IMR-90 (cell line): Measurements from ENCODE around the gene C8A. TPM values are rescaled to one million over a fixed set of nuclear protein-coding genes. Genes with fewer than 3 reads are reported as not detected.
A peak's percentile ranks its signal among the peaks of the same experiment; 100 is the strongest.

ENCODE experiments used
- ATAC-seq: fragments of 200-7000 bp; cut with Tn5 transposase; 2 replicates; pipeline ENCODE4 v1.9.1; 2020; ENCODE audit warnings: low read depth, mild to moderate bottlenecking, moderate library complexity
- BruUV-seq: library from RNA; stranded (reverse); fragments of 400-500 nt; replicated peaks from 2 replicates; lab custom pipeline; 2021; lab: Mats Ljungman, UMichigan
- CTCF ChIA-PET: fragments of 300-600 bp; formaldehyde crosslinking; extraction: SDS; loops from one replicate; lab custom pipeline; 2021; ENCODE audit warnings: antibody characterized with exemption; lab: Yijun Ruan, JAX
- POLR2A ChIA-PET: fragments of 300-600 bp; sonication (Branson Sonifier 250); formaldehyde crosslinking; loops from one replicate; lab custom pipeline; 2022; ENCODE audit warnings: antibody characterized with exemption; ENCODE audit not compliant: unreplicated experiment; lab: Charles Lee
- DNase-seq: peaks from one replicate; pipeline ENCODE4 v3.0.0; 2013
- H2AFZ ChIP-seq: replicated peaks from 2 replicates; pipeline ENCODE3; 2013; ENCODE audit warnings: low read length, mild to moderate bottlenecking; ENCODE audit not compliant: poor library complexity
- H2AK5ac ChIP-seq: 2 replicates; pipeline ENCODE4 v1.6.1; 2013; ENCODE audit warnings: low read depth, low read length, inconsistent platforms
- H2AK9ac ChIP-seq: replicated peaks from 2 replicates; pipeline ENCODE3; 2013; ENCODE audit warnings: mild to moderate bottlenecking, low read depth, low read length, moderate library complexity; ENCODE audit not compliant: poor library complexity
- H2BK120ac ChIP-seq: 2 replicates; pipeline ENCODE4 v1.6.1; 2013; ENCODE audit warnings: low read depth, low read length, inconsistent platforms
- H2BK15ac ChIP-seq: 3 replicates; pipeline ENCODE4 v1.6.1; 2013; ENCODE audit warnings: low read depth, low read length, inconsistent platforms
- H2BK20ac ChIP-seq: 2 replicates; pipeline ENCODE4 v1.6.1; 2013; ENCODE audit warnings: low read depth, mild to moderate bottlenecking, inconsistent platforms, low read length, moderate library complexity
- H2BK5ac ChIP-seq: 2 replicates; pipeline ENCODE4 v1.6.1; 2013; ENCODE audit warnings: mild to moderate bottlenecking, low read depth, low read length, inconsistent platforms; ENCODE audit not compliant: poor library complexity, severe bottlenecking
- H3K14ac ChIP-seq: replicated peaks from 2 replicates; pipeline ENCODE4 v1.6.1; 2013; ENCODE audit warnings: low read depth, low read length, inconsistent platforms
- H3K18ac ChIP-seq: 2 replicates; pipeline ENCODE4 v1.6.1; 2013; ENCODE audit warnings: low read depth, low read length, control low read depth
- H3K23ac ChIP-seq: 2 replicates; pipeline ENCODE4 v1.6.1; 2013; ENCODE audit warnings: low read depth, low read length, inconsistent platforms
- H3K27ac ChIP-seq: 2 replicates; pipeline ENCODE4 v1.5.1; 2013; ENCODE audit warnings: mild to moderate bottlenecking, control low read depth, low read length; ENCODE audit not compliant: insufficient read depth
- H3K27me3 ChIP-seq: 2 replicates; pipeline ENCODE4 v1.6.1; 2013; ENCODE audit warnings: low read length; ENCODE audit not compliant: control insufficient read depth, insufficient read depth
- H3K36me3 ChIP-seq: 2 replicates; pipeline ENCODE4 v1.6.1; 2013; ENCODE audit warnings: low read length, mixed read lengths; ENCODE audit not compliant: control insufficient read depth, insufficient read depth
- H3K4ac ChIP-seq: 2 replicates; pipeline ENCODE4 v1.6.1; 2013; ENCODE audit warnings: low read depth, low read length, inconsistent platforms
- H3K4me1 ChIP-seq: 2 replicates; pipeline ENCODE4 v1.6.1; 2013; ENCODE audit warnings: low read length, mixed read lengths; ENCODE audit not compliant: control insufficient read depth, insufficient read depth
- H3K4me2 ChIP-seq: 2 replicates; pipeline ENCODE4 v1.6.1; 2013; ENCODE audit warnings: low read depth, mild to moderate bottlenecking, control low read depth, low read length, moderate library complexity
- H3K4me3 ChIP-seq: 2 replicates; pipeline ENCODE4 v1.5.1; 2013; ENCODE audit warnings: low read depth, mild to moderate bottlenecking, control low read depth, low read length, moderate library complexity; ENCODE audit not compliant: insufficient read depth
- H3K56ac ChIP-seq: 2 replicates; pipeline ENCODE4 v1.6.1; 2013; ENCODE audit warnings: low read length, inconsistent platforms; ENCODE audit not compliant: insufficient read depth; ENCODE audit errors: extremely low read depth
- H3K79me1 ChIP-seq, 2 experiments: 2 replicates each; pipeline ENCODE4 v1.6.1; 2013; ENCODE audit warnings: low read length in 2 of 2, inconsistent platforms in 1 of 2, low read depth in 1 of 2
- H3K9ac ChIP-seq: 2 replicates; pipeline ENCODE4 v1.6.1; 2013; ENCODE audit warnings: low read depth, low read length, control low read depth
- H3K9me1 ChIP-seq: 2 replicates; pipeline ENCODE4 v1.6.1; 2013; ENCODE audit warnings: low read length, inconsistent platforms; ENCODE audit not compliant: insufficient read depth
- H3K9me3 ChIP-seq: 2 replicates; pipeline ENCODE4 v1.6.1; 2013; ENCODE audit warnings: low read length; ENCODE audit not compliant: control insufficient read depth, insufficient read depth
- H4K20me1 ChIP-seq: 2 replicates; pipeline ENCODE4 v1.6.1; 2013; ENCODE audit warnings: low read length, inconsistent platforms; ENCODE audit not compliant: insufficient read depth
- H4K5ac ChIP-seq: 2 replicates; pipeline ENCODE4 v1.6.1; 2013; ENCODE audit warnings: mild to moderate bottlenecking, low read depth, low read length, control low read depth
- H4K8ac ChIP-seq, 2 experiments: 2 replicates each; pipeline ENCODE4 v1.6.1; 2013; ENCODE audit warnings: low read depth in 2 of 2, low read length in 2 of 2, control low read depth in 1 of 2, inconsistent platforms in 1 of 2
- H4K91ac ChIP-seq: 2 replicates; pipeline ENCODE4 v1.6.1; 2013; ENCODE audit warnings: low read depth, low read length, inconsistent platforms; ENCODE audit not compliant: insufficient read depth
- BHLHE40 ChIP-seq: fragments of 150-350 bp; IDR thresholded peaks from 2 replicates; pipeline ENCODE4 v1.6.1; 2016; ENCODE audit warnings: mild to moderate bottlenecking, low read depth, low read length
- CEBPB ChIP-seq: IDR thresholded peaks from 2 replicates; pipeline ENCODE4 v1.6.1; 2012; ENCODE audit warnings: low read depth, low read length, improper control_type of control experiment
- CHD1 ChIP-seq: IDR thresholded peaks from 2 replicates; pipeline ENCODE4 v1.6.1; 2012; ENCODE audit warnings: low read depth, low read length, improper control_type of control experiment
- CTCF ChIP-seq: conservative IDR thresholded peaks from 2 replicates; pipeline ENCODE4 v1.5.1; 2012; ENCODE audit warnings: mild to moderate bottlenecking, low read depth, low read length, improper control_type of control experiment
- ELK1 ChIP-seq: fragments of 150-350 bp; IDR thresholded peaks from 2 replicates; pipeline ENCODE4 v1.6.1; 2016; ENCODE audit warnings: low read depth, mild to moderate bottlenecking, low read length, moderate library complexity, borderline replicate concordance
- FOS ChIP-seq: fragments of 150-350 bp; IDR thresholded peaks from 2 replicates; pipeline ENCODE4 v1.6.1; 2016; ENCODE audit warnings: low read depth, low read length
- MAFK ChIP-seq: IDR thresholded peaks from 2 replicates; pipeline ENCODE4 v1.6.1; 2012; ENCODE audit warnings: low read depth, low read length, improper control_type of control experiment
- MAZ ChIP-seq: IDR thresholded peaks from 2 replicates; pipeline ENCODE4 v1.6.1; 2012; ENCODE audit warnings: low read depth, mild to moderate bottlenecking, low read length, improper control_type of control experiment, moderate library complexity, borderline replicate concordance
- MXI1 ChIP-seq: IDR thresholded peaks from 2 replicates; pipeline ENCODE4 v1.6.1; 2012; ENCODE audit warnings: low read depth, mild to moderate bottlenecking, low read length, moderate library complexity, borderline replicate concordance
- NFE2L2 ChIP-seq: fragments of 150-350 bp; IDR thresholded peaks from 2 replicates; pipeline ENCODE4 v1.6.1; 2016; ENCODE audit warnings: low read depth, mild to moderate bottlenecking, low read length
- POLR2A ChIP-seq: IDR thresholded peaks from 2 replicates; pipeline ENCODE4 v1.6.1; 2012; ENCODE audit warnings: mild to moderate bottlenecking, low read depth, low read length
- RAD21 ChIP-seq: IDR thresholded peaks from 2 replicates; pipeline ENCODE4 v1.6.1; 2012; ENCODE audit warnings: low read length, improper control_type of control experiment
- RCOR1 ChIP-seq: IDR thresholded peaks from 2 replicates; pipeline ENCODE4 v1.6.1; 2012; ENCODE audit warnings: mild to moderate bottlenecking, low read length, improper control_type of control experiment; ENCODE audit not compliant: insufficient replicate concordance
- RFX5 ChIP-seq: IDR thresholded peaks from 2 replicates; pipeline ENCODE4 v1.8.0; 2012; ENCODE audit warnings: low read depth, mild to moderate bottlenecking, low read length, moderate library complexity
- SMC3 ChIP-seq: fragments of 150-350 bp; IDR thresholded peaks from 2 replicates; pipeline ENCODE4 v1.6.1; 2016; ENCODE audit warnings: low read depth, mild to moderate bottlenecking, antibody characterized with exemption, low read length, moderate library complexity
- USF2 ChIP-seq: fragments of 150-350 bp; IDR thresholded peaks from 2 replicates; pipeline ENCODE4 v1.6.1; 2017; ENCODE audit warnings: mild to moderate bottlenecking, antibody characterized with exemption, low read length, low read depth
- WGBS, 2 experiments: methylation state at CpG; one replicate each; pipeline versions ENCODE4 v1.1.5 to v1.1.7; 2013; ENCODE audit warnings: missing lambda C conversion rate in 2 of 2; ENCODE audit not compliant: insufficient read length in 1 of 2; ENCODE audit errors: extremely low coverage in 2 of 2; 5-methylcytosine and 5-hydroxymethylcytosine counted together
- dilution Hi-C: fragments of 300-500 bp; cut with HindIII; formaldehyde crosslinking; loops from one replicate; pipeline ENCODE4 v1.14.3; 2018; ENCODE audit warnings: low sequenced_read_pairs; ENCODE audit not compliant: unreplicated experiment
- in situ Hi-C: fragments of 300-500 bp; cut with MboI; formaldehyde crosslinking; loops from 3 replicates; pipeline ENCODE4 v1.14.3; 2019; ENCODE audit warnings: low sequenced_read_pairs, inconsistent platforms, mixed read lengths
- intact Hi-C: fragments of 100-400 bp; cut with micrococcal nuclease; formaldehyde crosslinking; loops from 2 replicates; pipeline ENCODE4 v1.10.0; 2022
- polyA plus RNA-seq, 3 experiments: library from polyadenylated mRNA; depleted of rRNA; stranded (reverse); fragments of >200 nt; gene quantifications; 2 replicates each; pipeline ENCODE4 v1.2.3, GENCODE V29; 2012; ENCODE audit warnings: low replicate concordance in 1 of 3
- total RNA-seq: library from RNA; depleted of rRNA; stranded (reverse); fragments of >200 nt; gene quantifications from 2 replicates; pipeline ENCODE4 v1.2.3, GENCODE V29; 2012

The C8A gene
- total and polyA plus RNA-seq, 2 of the 4 experiments (the other 2 are of a cell fraction), result not detected

GRCh38 chr1:56868761-56869160 is 14.2 kb downstream of the C8A start:
- no peak for TF ChIP-seq MAFK
- no peak for TF ChIP-seq MAZ
- no peak for TF ChIP-seq CEBPB
- no peak for TF ChIP-seq RCOR1
- TF ChIP-seq ELK1, result no peak
- no peak for TF ChIP-seq NFE2L2
- no peak for TF ChIP-seq SMC3
- no peak for TF ChIP-seq FOS
- TF ChIP-seq MXI1, result no peak
- TF ChIP-seq CHD1, result no peak
- TF ChIP-seq RFX5, result no peak
- no peak for TF ChIP-seq RAD21
- TF ChIP-seq POLR2A, result no peak
- no peak for TF ChIP-seq BHLHE40
- no peak for TF ChIP-seq USF2
- TF ChIP-seq CTCF, result no peak
- peak; percentile 36 for DNase-seq
- H3K9me3 ChIP-seq, result peaks cover 2% of the 10 kb centered on the region; the same call in 1 of the 2 replicates

More at GRCh38 chr1:56868761-56869160, 14.2 kb downstream of the C8A start:
- no peak overlapping the region for H3K56ac ChIP-seq
- no peaks in the 10 kb centered on the region for H3K79me1 ChIP-seq
- no peak overlapping the region for H3K27ac ChIP-seq
- no peak overlapping the region for H3K4me3 ChIP-seq
- H4K8ac ChIP-seq, result no peak overlapping the region
- in situ Hi-C loops (no loop called here), intact Hi-C loops (no loop called here), dilution Hi-C loops (no loop called here)
- H2BK120ac ChIP-seq, result 0 out of 2 replicates have a peak overlapping the region, but pooled peaks have one; percentile 37
- no peak overlapping the region for H2AK5ac ChIP-seq
- POLR2A ChIA-PET, result no interaction called here
- 0 out of 3 replicates have a peak overlapping the region, but pooled peaks have one; percentile 64 for H2BK15ac ChIP-seq
- no peak overlapping the region for H3K14ac ChIP-seq
- no peaks in the 10 kb centered on the region for H3K36me3 ChIP-seq
- peaks cover 6% of the 10 kb centered on the region; the same call in 1 of the 2 replicates for H3K4me1 ChIP-seq
- H3K18ac ChIP-seq, result peak overlapping the region; percentile 74; the same call in 1 of the 2 replicates
- ATAC-seq, result no peak
- peak overlapping the region; percentile 51; the same call in 1 of the 2 replicates for H3K4me2 ChIP-seq
- no TSS peak for BruUV-seq
- no peak overlapping the region for H4K5ac ChIP-seq
- no peaks in the 10 kb centered on the region for H3K27me3 ChIP-seq
- H2BK20ac ChIP-seq, result peak overlapping the region; percentile 55; the same call in 1 of the 2 replicates
- H4K91ac ChIP-seq, result no peak overlapping the region
- no peak overlapping the region for H3K23ac ChIP-seq
- WGBS, 2 experiments, result no CpG with 5 or more reads among the region's 2 CpGs
- no peak overlapping the region for H2BK5ac ChIP-seq
- H3K9ac ChIP-seq, result no peak overlapping the region
- H2AFZ ChIP-seq, result no peak overlapping the region
- CTCF ChIA-PET, result no interaction called here
- no peak overlapping the region for H3K4ac ChIP-seq
- no peak overlapping the region for H2AK9ac ChIP-seq
- no peaks in the 10 kb centered on the region for H4K20me1 ChIP-seq
- peaks cover 4% of the 10 kb centered on the region; the same call in 1 of the 2 replicates for H3K9me1 ChIP-seq
